PC-9 (cell line): Measurements from ENCODE around the gene JMJD1C. TPM values are rescaled to one million over a fixed set of nuclear protein-coding genes. Genes with fewer than 3 reads are reported as not detected.
"Not testable (repeated sequence)": the region's sequence is repeated elsewhere in the genome, so short reads cannot be mapped to it uniquely, and the experiment has no call there.

Experiments
- BruUV-seq: library from RNA; stranded (reverse); fragments of 400-500 nt; replicated peaks from 2 replicates; lab custom pipeline; 2021; lab: Mats Ljungman, UMichigan
- CTCF ChIA-PET: fragments of 300-600 bp; sonication (Branson Sonifier 250); formaldehyde crosslinking; loops from one replicate; lab custom pipeline; 2022; ENCODE audit warnings: antibody characterized with exemption; lab: Charles Lee
- POLR2A ChIA-PET: fragments of 300-600 bp; sonication (Branson Sonifier 250); formaldehyde crosslinking; loops from one replicate; lab custom pipeline; 2022; ENCODE audit warnings: antibody characterized with exemption; ENCODE audit not compliant: unreplicated experiment; lab: Charles Lee
- DNase-seq, 2 experiments: peaks; one replicate each; pipeline versions ENCODE4 v3.0.0 to v3.0.0-alpha.2; 2015 to 2022; ENCODE audit warnings: mixed read lengths in 1 of 2
- H2AFZ ChIP-seq: fragments of 200-600 bp; sonication (generic); 2 replicates; pipeline ENCODE4 v1.8.1; 2017; ENCODE audit warnings: antibody characterized with exemption
- H3F3A ChIP-seq: fragments of 200-600 bp; sonication (generic); 2 replicates; pipeline ENCODE4 v1.8.1; 2017; ENCODE audit warnings: antibody characterized with exemption, mild to moderate bottlenecking, low read depth; ENCODE audit not compliant: insufficient read depth
- H3K27ac ChIP-seq: fragments of 200-600 bp; sonication (generic); 2 replicates; pipeline ENCODE4 v1.6.1; 2016; ENCODE audit warnings: mixed run types
- H3K27me3 ChIP-seq: fragments of 200-600 bp; sonication (generic); 2 replicates; pipeline ENCODE4 v1.6.1; 2016; ENCODE audit warnings: low read depth, mixed run types; ENCODE audit not compliant: insufficient read depth
- H3K36me3 ChIP-seq: fragments of 200-600 bp; sonication (generic); 2 replicates; pipeline ENCODE4 v1.6.1; 2016; ENCODE audit warnings: low read depth, mixed run types
- H3K4me1 ChIP-seq: fragments of 200-600 bp; sonication (generic); replicated peaks from 2 replicates; pipeline ENCODE4 v1.6.1; 2016; ENCODE audit warnings: mixed run types; ENCODE audit not compliant: insufficient read depth
- H3K4me2 ChIP-seq: fragments of 200-600 bp; sonication (generic); 2 replicates; pipeline ENCODE4 v1.6.1; 2017; ENCODE audit warnings: mixed run types
- H3K4me3 ChIP-seq: fragments of 200-600 bp; sonication (generic); 2 replicates; pipeline ENCODE4 v1.6.1; 2016; ENCODE audit warnings: mixed run types
- H3K79me2 ChIP-seq: fragments of 200-600 bp; sonication (generic); 2 replicates; pipeline ENCODE4 v1.6.1; 2017; ENCODE audit warnings: low read depth, mixed run types
- H3K9me2 ChIP-seq: fragments of 200-600 bp; sonication (generic); 2 replicates; pipeline ENCODE4 v1.8.1; 2017; ENCODE audit warnings: mild to moderate bottlenecking; ENCODE audit not compliant: insufficient read depth
- H3K9me3 ChIP-seq: fragments of 200-600 bp; sonication (generic); 2 replicates; pipeline ENCODE4 v1.8.1; 2016; ENCODE audit warnings: low read depth; ENCODE audit not compliant: insufficient read depth
- H4K20me1 ChIP-seq: fragments of 200-600 bp; sonication (generic); 2 replicates; pipeline ENCODE4 v1.8.1; 2017; ENCODE audit not compliant: insufficient read depth
- EZH2 ChIP-seq: fragments of 200-600 bp; sonication (generic); IDR thresholded peaks from 2 replicates; pipeline ENCODE4 v1.8.0; 2017; ENCODE audit warnings: antibody characterized with exemption, low read depth
- intact Hi-C: fragments of 100-400 bp; cut with micrococcal nuclease; formaldehyde crosslinking; loops from one replicate; pipeline ENCODE4 v1.10.0; 2022; ENCODE audit not compliant: unreplicated experiment
- total RNA-seq: library from RNA; stranded (reverse); gene quantifications from 2 replicates; pipeline ENCODE4 v1.2.3, GENCODE V29; 2021
- TF ChIP-seq, protein P1 (sequence below): fragments of 200-600 bp; sonication (generic); conservative IDR thresholded peaks from 2 replicates; pipeline ENCODE4 v1.6.1; 2017; ENCODE audit warnings: mixed run types, antibody characterized with exemption, mild to moderate bottlenecking, moderate library complexity

The JMJD1C gene
- total RNA-seq, 1 experiment from 2014 or later, result 78.7 TPM

DNA sequence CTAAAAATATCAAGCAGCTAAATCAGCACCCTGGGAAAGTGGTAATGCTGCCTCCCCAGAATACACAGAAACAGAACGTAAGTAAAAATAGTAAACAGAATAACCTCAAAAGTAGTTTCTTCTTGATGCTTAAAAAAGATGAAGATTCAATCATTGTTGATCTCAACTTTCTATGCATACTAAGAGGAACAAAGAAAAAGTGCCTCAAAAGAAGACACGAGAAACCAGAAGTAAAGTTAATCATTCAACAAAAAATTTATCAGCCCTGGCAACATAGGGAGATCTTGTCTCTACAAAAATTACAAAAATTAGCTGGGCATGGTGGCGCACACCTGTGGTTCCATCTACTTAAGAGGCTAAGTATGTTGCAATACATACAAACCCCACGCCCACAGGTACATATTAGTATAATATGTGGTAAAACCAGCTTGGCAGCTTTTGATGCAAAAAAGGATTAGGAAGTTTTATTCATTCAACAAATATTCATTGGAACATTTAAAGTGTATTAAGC lies 179.0 kb downstream of the JMJD1C start:
- POLR2A ChIA-PET, result interaction anchor here (0.7 kb wide), 1 partner anchor 219 kb away, joined by 3 read pairs; no protein-coding TSS in a partner anchor
- H3K79me2 ChIP-seq, result 0 out of 2 replicates have a peak, but pooled peaks cover 6% of the 10 kb centered on the region
- CTCF ChIA-PET, result no interaction called here

DNA sequence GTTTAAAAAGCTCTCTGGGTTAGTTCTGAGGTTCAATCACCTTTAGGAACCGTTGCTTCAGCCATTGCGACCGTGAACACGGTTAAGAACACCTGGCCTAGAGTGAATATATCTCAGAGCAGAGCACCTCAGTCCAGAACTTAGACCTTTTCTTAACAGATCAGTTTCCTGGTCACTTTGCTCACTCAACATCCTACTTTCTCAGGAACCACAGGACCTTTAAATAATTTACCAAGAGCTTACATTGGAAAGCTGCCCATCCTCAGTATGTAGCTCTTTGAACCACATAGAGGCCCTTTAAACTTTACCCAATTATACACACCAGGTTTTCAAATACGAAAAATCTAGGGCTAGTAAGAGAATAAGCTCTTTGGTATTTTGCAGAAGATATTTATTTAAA lies 179.4 kb downstream of the JMJD1C start:
- no peak overlapping the region for H3K27ac ChIP-seq
- intact Hi-C loops, result no loop called here
- CTCF ChIA-PET, result no interaction called here
- TF ChIP-seq, protein P1, sequence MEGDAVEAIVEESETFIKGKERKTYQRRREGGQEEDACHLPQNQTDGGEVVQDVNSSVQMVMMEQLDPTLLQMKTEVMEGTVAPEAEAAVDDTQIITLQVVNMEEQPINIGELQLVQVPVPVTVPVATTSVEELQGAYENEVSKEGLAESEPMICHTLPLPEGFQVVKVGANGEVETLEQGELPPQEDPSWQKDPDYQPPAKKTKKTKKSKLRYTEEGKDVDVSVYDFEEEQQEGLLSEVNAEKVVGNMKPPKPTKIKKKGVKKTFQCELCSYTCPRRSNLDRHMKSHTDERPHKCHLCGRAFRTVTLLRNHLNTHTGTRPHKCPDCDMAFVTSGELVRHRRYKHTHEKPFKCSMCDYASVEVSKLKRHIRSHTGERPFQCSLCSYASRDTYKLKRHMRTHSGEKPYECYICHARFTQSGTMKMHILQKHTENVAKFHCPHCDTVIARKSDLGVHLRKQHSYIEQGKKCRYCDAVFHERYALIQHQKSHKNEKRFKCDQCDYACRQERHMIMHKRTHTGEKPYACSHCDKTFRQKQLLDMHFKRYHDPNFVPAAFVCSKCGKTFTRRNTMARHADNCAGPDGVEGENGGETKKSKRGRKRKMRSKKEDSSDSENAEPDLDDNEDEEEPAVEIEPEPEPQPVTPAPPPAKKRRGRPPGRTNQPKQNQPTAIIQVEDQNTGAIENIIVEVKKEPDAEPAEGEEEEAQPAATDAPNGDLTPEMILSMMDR, result no peak
- no peak for TF ChIP-seq EZH2
- H3K9me3 ChIP-seq, result no peaks in the 10 kb centered on the region; the same call in 1 of the 2 replicates
- no peak overlapping the region for H3K4me2 ChIP-seq
- no peaks in the 10 kb centered on the region for H3K9me2 ChIP-seq
- no peak for DNase-seq
- no peak overlapping the region for H3K4me3 ChIP-seq
- no peaks in the 10 kb centered on the region for H4K20me1 ChIP-seq
- H3K4me1 ChIP-seq, result peaks cover 10% of the 10 kb centered on the region
- H3K79me2 ChIP-seq, result 0 out of 2 replicates have a peak, but pooled peaks cover 6% of the 10 kb centered on the region
- H3F3A ChIP-seq, result no peaks in the 10 kb centered on the region
- 0 out of 2 replicates have a peak, but pooled peaks cover 5% of the 10 kb centered on the region for H3K36me3 ChIP-seq
- H3K27me3 ChIP-seq, result no peaks in the 10 kb centered on the region
- BruUV-seq, result no TSS peak
- no peak overlapping the region for H2AFZ ChIP-seq
- POLR2A ChIA-PET, result no interaction called here

More for the DNA sequence above, 179.0 kb downstream of the JMJD1C start:
- no peaks in the 10 kb centered on the region for H3K27me3 ChIP-seq
- no peak for TF ChIP-seq EZH2
- TF ChIP-seq, protein P1, result no peak
- no peak overlapping the region for H3K4me3 ChIP-seq
- H3K9me2 ChIP-seq, result no peaks in the 10 kb centered on the region
- no peaks in the 10 kb centered on the region for H3F3A ChIP-seq
- H2AFZ ChIP-seq, result no peak overlapping the region
- peak in 1 of 2 experiments; percentile 73 for DNase-seq
- intact Hi-C loops, result no loop called here
- 0 out of 2 replicates have a peak, but pooled peaks cover 5% of the 10 kb centered on the region for H3K36me3 ChIP-seq
- no peak overlapping the region for H3K4me2 ChIP-seq
- no peaks in the 10 kb centered on the region; the same call in 1 of the 2 replicates for H3K9me3 ChIP-seq
- H4K20me1 ChIP-seq, result no peaks in the 10 kb centered on the region
- no TSS peak for BruUV-seq
- H3K4me1 ChIP-seq, result peaks cover 10% of the 10 kb centered on the region
- H3K27ac ChIP-seq, result no peak overlapping the region

DNA sequence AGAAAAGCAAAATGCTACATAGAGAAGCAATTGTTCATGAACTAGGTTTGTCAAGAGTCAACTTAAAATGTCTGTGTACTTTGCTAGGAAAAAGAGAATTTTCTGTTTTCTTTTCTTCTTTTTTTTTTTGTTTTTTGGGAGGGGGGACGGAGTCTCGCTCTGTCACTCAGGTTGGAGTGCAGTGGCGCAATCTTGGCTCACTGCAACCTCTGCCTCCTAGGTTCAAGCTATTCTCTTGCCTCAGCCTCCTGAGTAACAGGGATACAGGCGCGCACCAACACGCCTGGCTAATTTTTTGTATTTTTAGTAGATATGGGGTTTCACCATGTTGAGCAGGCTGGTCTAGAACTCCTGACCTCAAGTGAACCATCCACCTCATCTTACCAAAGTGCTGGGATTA lies 181.9 kb downstream of the JMJD1C start:
- intact Hi-C loops, H3K79me2 ChIP-seq, BruUV-seq, H3K27ac ChIP-seq, H3K36me3 ChIP-seq, DNase-seq, H4K20me1 ChIP-seq, CTCF ChIA-PET, H3F3A ChIP-seq, H2AFZ ChIP-seq, H3K9me3 ChIP-seq, H3K9me2 ChIP-seq, H3K27me3 ChIP-seq, H3K4me3 ChIP-seq, H3K4me2 ChIP-seq: not testable (repeated sequence)
- POLR2A ChIA-PET, result interaction anchor here (0.6 kb wide), 1 partner anchor 13 kb away, joined by 3 read pairs; no protein-coding TSS in a partner anchor
- H3K4me1 ChIP-seq, result peaks cover 10% of the 10 kb centered on the region
